Thoracic aorta (tissue), 2 donors: ENCODE results near the gene ULBP2. TPM values are rescaled to one million over a fixed set of nuclear protein-coding genes. Genes with fewer than 3 reads are reported as not detected.

Source experiments
- ATAC-seq: fragments of 150-250 bp; one replicate; pipeline ENCODE4 v1.8.0; 2017; ENCODE audit warnings: low read depth; ENCODE audit not compliant: insufficient number of reproducible peaks, low FRiP score
- DNase-seq: peaks from one replicate; pipeline ENCODE4 v3.0.0-alpha.2; 2020; ENCODE audit warnings: low spot score
- H3K27ac ChIP-seq, 2 donors: fragments of 200-600 bp; sonication (generic); 1 replicate in 1 of 2; 2 replicates in 1 of 2; pipeline ENCODE4 v1.5.1; 2016; ENCODE audit warnings: mild to moderate bottlenecking in 2 of 2, moderate library complexity in 2 of 2
- H3K27me3 ChIP-seq: fragments of 200-600 bp; sonication (generic); replicated peaks from 2 replicates; pipeline ENCODE4 v1.6.0; 2016; ENCODE audit warnings: mild to moderate bottlenecking; ENCODE audit not compliant: insufficient read depth
- H3K36me3 ChIP-seq: fragments of 200-600 bp; sonication (generic); one replicate; pipeline ENCODE4 v1.5.1; 2016
- H3K4me1 ChIP-seq, 2 donors: fragments of 200-600 bp; sonication (generic); 1 replicate in 1 of 2; 2 replicates in 1 of 2; pipeline versions ENCODE4 v1.5.1 to v1.6.0; 2016; ENCODE audit warnings: low read depth in 2 of 2, mild to moderate bottlenecking in 1 of 2; ENCODE audit not compliant: control insufficient read depth in 1 of 2
- H3K4me3 ChIP-seq: fragments of 200-600 bp; sonication (generic); 2 replicates; pipeline ENCODE4 v1.5.1; 2016; ENCODE audit warnings: mild to moderate bottlenecking
- H3K9me3 ChIP-seq: fragments of 200-600 bp; sonication (generic); 2 replicates; pipeline ENCODE4 v1.5.1; 2016
- CTCF ChIP-seq: fragments of 200-600 bp; sonication (generic); IDR thresholded peaks from one replicate; pipeline ENCODE4 v1.5.1; 2019; ENCODE audit warnings: antibody characterized with exemption
- total RNA-seq, 2 donors: library from RNA; depleted of rRNA; stranded (reverse); fragments of >200 nt; gene quantifications; one replicate each; pipeline versions ENCODE4 v1.1.0 to v1.2.3, GENCODE V29; 2016

The ULBP2 gene
- total RNA-seq, 2 donors from 2014 or later: 0.41 TPM; not detected in 1

GRCh38 chr6:149995971-149996370 is 54.2 kb downstream of the ULBP2 start:
- peaks cover 9% of the 10 kb centered on the region for H3K27me3 ChIP-seq
- TF ChIP-seq CTCF: no peak
- DNase-seq (no peak), ATAC-seq (no peak)
- H3K4me1 ChIP-seq: peaks cover 0 to 2% of the 10 kb centered on the region in 2 donors
- H3K4me3 ChIP-seq: no peak overlapping the region
- H3K9me3 ChIP-seq: no peaks in the 10 kb centered on the region
- H3K27ac ChIP-seq: no peak overlapping the region
- H3K36me3 ChIP-seq: no peaks in the 10 kb centered on the region

Other genes starting within 250 kb of the ULBP2 start
- 10 to 100 TPM; 24.4 to 30.5 TPM for gene LATS1, start 223.9 kb upstream of the ULBP2 start, total RNA-seq
- 10 to 100 TPM; 18.3 to 26.7 TPM for gene NUP43, start 195.5 kb upstream of the ULBP2 start, total RNA-seq
- gene PCMT1, start 192.3 kb upstream of the ULBP2 start, total RNA-seq: 10 to 100 TPM; 40.6 to 86.0 TPM
- gene LRP11, start 77.7 kb upstream of the ULBP2 start, total RNA-seq: 10 to 100 TPM; 22.4 to 31.8 TPM
- not detected for gene RAET1E, start 43.9 kb upstream of the ULBP2 start, total RNA-seq
- not detected for gene RAET1G, start 18.9 kb upstream of the ULBP2 start, total RNA-seq
- gene ULBP1, start 21.9 kb downstream of the ULBP2 start, total RNA-seq: under 1 TPM in 1 of 2 donors, not detected in 1; 0.14 TPM
- gene RAET1L, start 83.5 kb downstream of the ULBP2 start, total RNA-seq: not detected
- gene ULBP3, start 127.1 kb downstream of the ULBP2 start, total RNA-seq: 1 to 10 TPM in 1 of 2 donors, under 1 TPM in 1; 0.78 to 3.0 TPM
- 1 to 10 TPM in 1 of 2 donors, under 1 TPM in 1; 0.95 to 1.3 TPM for gene PPP1R14C, start 201.0 kb downstream of the ULBP2 start, total RNA-seq